Neural crest cell (in vitro differentiated cells): ENCODE measurements around the gene CNKSR3. TPM values are rescaled to one million over a fixed set of nuclear protein-coding genes. Genes with fewer than 3 reads are reported as not detected.

Experiments used
- DNase-seq: peaks from one replicate; pipeline ENCODE4 v3.0.0; 2021; ENCODE audit warnings: low read depth, mixed read lengths, low spot score
- H3K27ac Mint-ChIP-seq: one replicate; pipeline ENCODE4 v1.8.0; 2021; ENCODE audit warnings: mild to moderate bottlenecking, mixed read lengths; ENCODE audit not compliant: unreplicated experiment
- H3K27me3 Mint-ChIP-seq: 2 replicates; pipeline ENCODE4 v1.8.0; 2021; ENCODE audit warnings: low read depth, mild to moderate bottlenecking, mixed read lengths
- H3K36me3 Mint-ChIP-seq: 2 replicates; pipeline ENCODE4 v1.8.0; 2021; ENCODE audit warnings: low read depth, mild to moderate bottlenecking, mixed read lengths
- H3K4me1 Mint-ChIP-seq: 2 replicates; pipeline ENCODE4 v1.8.0; 2021; ENCODE audit warnings: mixed read lengths
- H3K4me3 Mint-ChIP-seq: one replicate; pipeline ENCODE4 v1.8.0; 2021; ENCODE audit warnings: mild to moderate bottlenecking, mixed read lengths
- H3K9me3 Mint-ChIP-seq: 2 replicates; pipeline ENCODE4 v1.8.0; 2021; ENCODE audit warnings: mixed read lengths
- CTCF ChIP-seq: fragments of 200-600 bp; sonication (generic); conservative IDR thresholded peaks from 2 replicates; pipeline ENCODE4 v1.5.0; 2021; ENCODE audit warnings: antibody characterized with exemption, mild to moderate bottlenecking
- total RNA-seq: library from RNA; stranded (reverse); gene quantifications from 2 replicates; pipeline ENCODE4 v1.2.1, GENCODE V29; 2021

CNKSR3 gene
- total RNA-seq, 1 donor from 2014 or later = 11.7 TPM

- no peak for DNase-seq
- TF ChIP-seq CTCF = no peak
- Mint-ChIP-seq H3K9me3 (peaks cover 3% of the 10 kb centered on the region), H3K27me3 (no peaks in the 10 kb centered on the region), H3K36me3 (no peaks in the 10 kb centered on the region), H3K4me3 (no peak overlapping the region), H3K4me1 (peaks cover 12% of the 10 kb centered on the region), H3K27ac (no peak overlapping the region)
These were observed 146.7 kb downstream of the CNKSR3 start for GRCh38 chr6:154363821-154364220.

GRCh38 chr6:154361476-154361875 is 149.0 kb downstream of the CNKSR3 start:
- Mint-ChIP-seq H3K4me1 (peaks cover 13% of the 10 kb centered on the region), H3K27me3 (no peaks in the 10 kb centered on the region), H3K9me3 (peaks cover 3% of the 10 kb centered on the region), H3K4me3 (no peak overlapping the region), H3K36me3 (no peaks in the 10 kb centered on the region), H3K27ac (no peak overlapping the region)
- TF ChIP-seq CTCF = no peak
- no peak for DNase-seq

- Mint-ChIP-seq H3K4me3 (no peak overlapping the region), H3K27me3 (no peaks in the 10 kb centered on the region), H3K36me3 (no peaks in the 10 kb centered on the region), H3K27ac (no peak overlapping the region), H3K4me1 (peaks cover 13% of the 10 kb centered on the region), H3K9me3 (no peaks in the 10 kb centered on the region)
- no peak for TF ChIP-seq CTCF
- no peak for DNase-seq
These were observed 150.0 kb downstream of the CNKSR3 start for GRCh38 chr6:154360476-154360875.

- TF ChIP-seq CTCF = no peak
- no peak overlapping the region for H3K4me3 Mint-ChIP-seq
- H3K27ac Mint-ChIP-seq = peak overlapping the region; percentile 27
- H3K9me3 Mint-ChIP-seq = no peaks in the 10 kb centered on the region
- no peak for DNase-seq
- H3K36me3 Mint-ChIP-seq = no peaks in the 10 kb centered on the region
- H3K27me3 Mint-ChIP-seq = no peaks in the 10 kb centered on the region
- peaks cover 13% of the 10 kb centered on the region for H3K4me1 Mint-ChIP-seq
These were observed 150.8 kb downstream of the CNKSR3 start for GRCh38 chr6:154359679-154360078.

GRCh38 chr6:154359161-154359574 is 151.3 kb downstream of the CNKSR3 start:
- H3K36me3 Mint-ChIP-seq = no peaks in the 10 kb centered on the region
- H3K4me3 Mint-ChIP-seq = no peak overlapping the region
- DNase-seq = no peak
- no peak for TF ChIP-seq CTCF
- H3K9me3 Mint-ChIP-seq = no peaks in the 10 kb centered on the region
- H3K27ac Mint-ChIP-seq = no peak overlapping the region
- no peaks in the 10 kb centered on the region for H3K27me3 Mint-ChIP-seq
- peaks cover 13% of the 10 kb centered on the region for H3K4me1 Mint-ChIP-seq
